Measurements from ENCODE around the gene JUN. TPM values are rescaled to one million over a fixed set of nuclear protein-coding genes. Genes with fewer than 3 reads are reported as not detected.

The JUN gene
- total RNA-seq, 1 experiment from 2014 or later = 2.1 TPM

- no peak for DNase-seq
- no peaks in the 10 kb centered on the region for H3K9me2 ChIP-seq (replicated peaks; ENCODE audit: insufficient read depth, low read length)
- H3K4me3 ChIP-seq (ENCODE audit: low read length) = no peak overlapping the region
- no peaks in the 10 kb centered on the region for H3K36me3 ChIP-seq (ENCODE audit: insufficient read depth, low read length)
- no peak overlapping the region for H3K9ac ChIP-seq (ENCODE audit: low read length)
- no peaks in the 10 kb centered on the region for H3K9me3 ChIP-seq (ENCODE audit: low read length)
- no peak overlapping the region for H3K27ac ChIP-seq (ENCODE audit: low read length)
- H3K79me2 ChIP-seq (ENCODE audit: low read length) = no peaks in the 10 kb centered on the region
- no peak overlapping the region for H3K4me2 ChIP-seq (ENCODE audit: low read depth, low read length, poor library complexity, severe bottlenecking)
- peaks cover 2% of the 10 kb centered on the region; the same call in 1 of the 2 replicates for H3K4me1 ChIP-seq (ENCODE audit: low read length)
- no peaks in the 10 kb centered on the region for H4K20me1 ChIP-seq (ENCODE audit: insufficient read depth, low read depth, low read length)
- H2AFZ ChIP-seq (ENCODE audit: low read length) = no peak overlapping the region
- H3K27me3 ChIP-seq (ENCODE audit: low read length) = no peaks in the 10 kb centered on the region
Measured at GRCh38 chr1:58768191-58768731, 15.6 kb downstream of the JUN start.

GRCh38 chr1:58767143-58767542, 16.7 kb downstream of the JUN start:
- Histone ChIP-seq H3K79me2 (ENCODE audit: low read length) (no peaks in the 10 kb centered on the region), H3K4me2 (ENCODE audit: low read depth, low read length, poor library complexity, severe bottlenecking) (no peak overlapping the region), H4K20me1 (ENCODE audit: insufficient read depth, low read depth, low read length) (no peaks in the 10 kb centered on the region), H3K4me1 (ENCODE audit: low read length) (no peaks in the 10 kb centered on the region), H3K9ac (ENCODE audit: low read length) (no peak overlapping the region), H3K27me3 (ENCODE audit: low read length) (no peaks in the 10 kb centered on the region), H3K36me3 (ENCODE audit: insufficient read depth, low read length) (no peaks in the 10 kb centered on the region), H2AFZ (ENCODE audit: low read length) (no peak overlapping the region), H3K9me3 (ENCODE audit: low read length) (no peaks in the 10 kb centered on the region), H3K4me3 (ENCODE audit: low read length) (no peak overlapping the region), H3K27ac (ENCODE audit: low read length) (no peak overlapping the region), H3K9me2 (replicated peaks; ENCODE audit: insufficient read depth, low read length) (no peaks in the 10 kb centered on the region)
- no peak for DNase-seq

- no peaks in the 10 kb centered on the region for H3K36me3 ChIP-seq (ENCODE audit: insufficient read depth, low read length)
- H3K79me2 ChIP-seq (ENCODE audit: low read length) = no peaks in the 10 kb centered on the region
- no peak overlapping the region for H3K4me2 ChIP-seq (ENCODE audit: low read depth, low read length, poor library complexity, severe bottlenecking)
- no peaks in the 10 kb centered on the region for H3K9me2 ChIP-seq (replicated peaks; ENCODE audit: insufficient read depth, low read length)
- DNase-seq = no peak
- H3K27me3 ChIP-seq (ENCODE audit: low read length) = no peaks in the 10 kb centered on the region
- H2AFZ ChIP-seq (ENCODE audit: low read length) = no peak overlapping the region
- H3K9me3 ChIP-seq (ENCODE audit: low read length) = no peaks in the 10 kb centered on the region
- no peak overlapping the region for H3K9ac ChIP-seq (ENCODE audit: low read length)
- no peak overlapping the region for H3K27ac ChIP-seq (ENCODE audit: low read length)
- H4K20me1 ChIP-seq (ENCODE audit: insufficient read depth, low read depth, low read length) = no peaks in the 10 kb centered on the region
- no peaks in the 10 kb centered on the region for H3K4me1 ChIP-seq (ENCODE audit: low read length)
- H3K4me3 ChIP-seq (ENCODE audit: low read length) = no peak overlapping the region
Measured at GRCh38 chr1:58765441-58765840, 18.4 kb downstream of the JUN start.

- no peak overlapping the region for H3K9ac ChIP-seq (ENCODE audit: low read length)
- H3K4me3 ChIP-seq (ENCODE audit: low read length) = no peak overlapping the region
- H3K4me1 ChIP-seq (ENCODE audit: low read length) = no peaks in the 10 kb centered on the region
- no peaks in the 10 kb centered on the region for H3K79me2 ChIP-seq (ENCODE audit: low read length)
- no peaks in the 10 kb centered on the region for H3K27me3 ChIP-seq (ENCODE audit: low read length)
- no peak overlapping the region for H2AFZ ChIP-seq (ENCODE audit: low read length)
- H3K9me2 ChIP-seq (replicated peaks; ENCODE audit: insufficient read depth, low read length) = no peaks in the 10 kb centered on the region
- no peaks in the 10 kb centered on the region for H3K9me3 ChIP-seq (ENCODE audit: low read length)
- no peaks in the 10 kb centered on the region for H4K20me1 ChIP-seq (ENCODE audit: insufficient read depth, low read depth, low read length)
- no peak overlapping the region for H3K4me2 ChIP-seq (ENCODE audit: low read depth, low read length, poor library complexity, severe bottlenecking)
- H3K36me3 ChIP-seq (ENCODE audit: insufficient read depth, low read length) = no peaks in the 10 kb centered on the region
- no peak overlapping the region for H3K27ac ChIP-seq (ENCODE audit: low read length)
- no peak for DNase-seq
Measured at GRCh38 chr1:58765006-58765405, 18.8 kb downstream of the JUN start.

GRCh38 chr1:58764294-58764978, 19.4 kb downstream of the JUN start:
- H3K27ac ChIP-seq (ENCODE audit: low read length) = no peak overlapping the region
- no peak overlapping the region for H3K4me3 ChIP-seq (ENCODE audit: low read length)
- no peak overlapping the region for H2AFZ ChIP-seq (ENCODE audit: low read length)
- no peaks in the 10 kb centered on the region for H3K9me2 ChIP-seq (replicated peaks; ENCODE audit: insufficient read depth, low read length)
- no peaks in the 10 kb centered on the region for H3K79me2 ChIP-seq (ENCODE audit: low read length)
- no peaks in the 10 kb centered on the region for H3K9me3 ChIP-seq (ENCODE audit: low read length)
- H4K20me1 ChIP-seq (ENCODE audit: insufficient read depth, low read depth, low read length) = no peaks in the 10 kb centered on the region
- H3K27me3 ChIP-seq (ENCODE audit: low read length) = no peaks in the 10 kb centered on the region
- no peak for DNase-seq
- H3K4me2 ChIP-seq (ENCODE audit: low read depth, low read length, poor library complexity, severe bottlenecking) = no peak overlapping the region
- H3K36me3 ChIP-seq (ENCODE audit: insufficient read depth, low read length) = no peaks in the 10 kb centered on the region
- no peaks in the 10 kb centered on the region for H3K4me1 ChIP-seq (ENCODE audit: low read length)
- H3K9ac ChIP-seq (ENCODE audit: low read length) = no peak overlapping the region

GRCh38 chr1:58763214-58763613, 20.6 kb downstream of the JUN start:
- H3K9me3 ChIP-seq (ENCODE audit: low read length) = no peaks in the 10 kb centered on the region
- H4K20me1 ChIP-seq (ENCODE audit: insufficient read depth, low read depth, low read length) = no peaks in the 10 kb centered on the region
- H3K9ac ChIP-seq (ENCODE audit: low read length) = no peak overlapping the region
- no peaks in the 10 kb centered on the region for H3K36me3 ChIP-seq (ENCODE audit: insufficient read depth, low read length)
- H3K79me2 ChIP-seq (ENCODE audit: low read length) = no peaks in the 10 kb centered on the region
- no peak overlapping the region for H3K4me2 ChIP-seq (ENCODE audit: low read depth, low read length, poor library complexity, severe bottlenecking)
- no peak overlapping the region for H3K27ac ChIP-seq (ENCODE audit: low read length)
- DNase-seq = no peak
- no peak overlapping the region for H2AFZ ChIP-seq (ENCODE audit: low read length)
- no peaks in the 10 kb centered on the region for H3K4me1 ChIP-seq (ENCODE audit: low read length)
- no peak overlapping the region for H3K4me3 ChIP-seq (ENCODE audit: low read length)
- H3K9me2 ChIP-seq (replicated peaks; ENCODE audit: insufficient read depth, low read length) = no peaks in the 10 kb centered on the region
- H3K27me3 ChIP-seq (ENCODE audit: low read length) = no peaks in the 10 kb centered on the region

GRCh38 chr1:58762806-58763205, 21.0 kb downstream of the JUN start:
- Histone ChIP-seq H3K4me2 (ENCODE audit: low read depth, low read length, poor library complexity, severe bottlenecking) (no peak overlapping the region), H3K4me1 (ENCODE audit: low read length) (no peaks in the 10 kb centered on the region), H3K36me3 (ENCODE audit: insufficient read depth, low read length) (no peaks in the 10 kb centered on the region), H4K20me1 (ENCODE audit: insufficient read depth, low read depth, low read length) (no peaks in the 10 kb centered on the region), H3K27ac (ENCODE audit: low read length) (no peak overlapping the region), H3K27me3 (ENCODE audit: low read length) (no peaks in the 10 kb centered on the region), H3K79me2 (ENCODE audit: low read length) (no peaks in the 10 kb centered on the region), H3K4me3 (ENCODE audit: low read length) (no peak overlapping the region), H3K9me2 (replicated peaks; ENCODE audit: insufficient read depth, low read length) (no peaks in the 10 kb centered on the region), H3K9me3 (ENCODE audit: low read length) (no peaks in the 10 kb centered on the region), H2AFZ (ENCODE audit: low read length) (no peak overlapping the region), H3K9ac (ENCODE audit: low read length) (no peak overlapping the region)
- no peak for DNase-seq

- Histone ChIP-seq H3K4me3 (ENCODE audit: low read length) (no peak overlapping the region), H3K4me1 (ENCODE audit: low read length) (no peaks in the 10 kb centered on the region), H3K9ac (ENCODE audit: low read length) (no peak overlapping the region), H3K9me3 (ENCODE audit: low read length) (no peaks in the 10 kb centered on the region), H3K27ac (ENCODE audit: low read length) (no peak overlapping the region), H3K9me2 (replicated peaks; ENCODE audit: insufficient read depth, low read length) (no peaks in the 10 kb centered on the region), H4K20me1 (ENCODE audit: insufficient read depth, low read depth, low read length) (no peaks in the 10 kb centered on the region), H2AFZ (ENCODE audit: low read length) (no peak overlapping the region), H3K36me3 (ENCODE audit: insufficient read depth, low read length) (no peaks in the 10 kb centered on the region), H3K27me3 (ENCODE audit: low read length) (no peaks in the 10 kb centered on the region), H3K4me2 (ENCODE audit: low read depth, low read length, poor library complexity, severe bottlenecking) (no peak overlapping the region), H3K79me2 (ENCODE audit: low read length) (no peaks in the 10 kb centered on the region)
- no peak for DNase-seq
Measured at GRCh38 chr1:58755468-58755872, 28.4 kb downstream of the JUN start.

All from Karpas-422 (cell line).